Hepatocyte (in vitro differentiated cells): ENCODE results near the gene UROC1.

Source experiments
- EZH2 ChIP-seq: fragments of 200-600 bp; sonication (generic); IDR thresholded peaks from 2 replicates; pipeline ENCODE4 v1.6.1; 2016; ENCODE audit warnings: antibody characterized with exemption, mild to moderate bottlenecking, borderline replicate concordance
- EZH2phosphoT487 ChIP-seq: fragments of 200-600 bp; sonication (generic); IDR thresholded peaks from one replicate; pipeline ENCODE4 v1.6.1; 2018; ENCODE audit warnings: antibody characterized with exemption, mild to moderate bottlenecking, low read depth, moderate library complexity; ENCODE audit not compliant: unreplicated experiment, severe bottlenecking
- TF ChIP-seq, protein P1 (sequence below): fragments of 200-600 bp; sonication (generic); IDR thresholded peaks from 2 replicates; pipeline ENCODE4 v1.5.1; 2016; ENCODE audit warnings: antibody characterized with exemption, mild to moderate bottlenecking; ENCODE audit not compliant: poor library complexity

DNA sequence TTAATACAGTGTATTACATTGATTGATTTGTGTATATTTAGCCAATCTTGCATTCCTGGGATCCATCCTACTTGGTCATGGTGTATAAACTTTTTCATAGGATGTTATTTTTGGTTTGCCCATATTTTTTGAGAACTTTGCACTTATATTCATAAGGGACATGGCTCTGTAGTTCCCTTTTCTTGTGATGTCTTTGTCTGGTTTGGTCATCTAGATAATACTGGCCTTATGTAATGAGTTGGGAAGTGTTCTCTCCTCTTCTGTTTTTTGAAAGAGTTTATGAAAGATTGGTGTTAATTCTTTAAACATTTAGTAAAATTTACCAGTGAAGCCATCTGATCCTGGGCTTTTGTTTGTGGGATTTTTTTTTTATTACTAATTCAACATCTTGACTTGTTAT, 15.9 kb upstream of the UROC1 start:
- TF ChIP-seq, protein P1, sequence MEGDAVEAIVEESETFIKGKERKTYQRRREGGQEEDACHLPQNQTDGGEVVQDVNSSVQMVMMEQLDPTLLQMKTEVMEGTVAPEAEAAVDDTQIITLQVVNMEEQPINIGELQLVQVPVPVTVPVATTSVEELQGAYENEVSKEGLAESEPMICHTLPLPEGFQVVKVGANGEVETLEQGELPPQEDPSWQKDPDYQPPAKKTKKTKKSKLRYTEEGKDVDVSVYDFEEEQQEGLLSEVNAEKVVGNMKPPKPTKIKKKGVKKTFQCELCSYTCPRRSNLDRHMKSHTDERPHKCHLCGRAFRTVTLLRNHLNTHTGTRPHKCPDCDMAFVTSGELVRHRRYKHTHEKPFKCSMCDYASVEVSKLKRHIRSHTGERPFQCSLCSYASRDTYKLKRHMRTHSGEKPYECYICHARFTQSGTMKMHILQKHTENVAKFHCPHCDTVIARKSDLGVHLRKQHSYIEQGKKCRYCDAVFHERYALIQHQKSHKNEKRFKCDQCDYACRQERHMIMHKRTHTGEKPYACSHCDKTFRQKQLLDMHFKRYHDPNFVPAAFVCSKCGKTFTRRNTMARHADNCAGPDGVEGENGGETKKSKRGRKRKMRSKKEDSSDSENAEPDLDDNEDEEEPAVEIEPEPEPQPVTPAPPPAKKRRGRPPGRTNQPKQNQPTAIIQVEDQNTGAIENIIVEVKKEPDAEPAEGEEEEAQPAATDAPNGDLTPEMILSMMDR = no peak
- TF ChIP-seq EZH2 (no peak), EZH2phosphoT487 (no peak)
